Left ventricle myocardium inferior (tissue), 1 donor: Measurements from ENCODE around the gene MIER1. TPM values are rescaled to one million over a fixed set of nuclear protein-coding genes. Genes with fewer than 3 reads are reported as not detected.

Source experiments
- DNase-seq: peaks from one replicate; pipeline ENCODE4 v3.0.0-alpha.2; 2020
- H3K27ac ChIP-seq: fragments of 200-600 bp; replicated peaks from 2 replicates; pipeline ENCODE4 v1.8.0; 2021
- H3K27me3 ChIP-seq: fragments of 200-600 bp; 2 replicates; pipeline ENCODE4 v1.8.0; 2021; ENCODE audit warnings: low read depth
- H3K36me3 ChIP-seq: fragments of 200-600 bp; 2 replicates; pipeline ENCODE4 v1.8.0; 2021
- H3K4me1 ChIP-seq: fragments of 200-600 bp; 2 replicates; pipeline ENCODE4 v1.8.0; 2021
- H3K4me3 ChIP-seq: fragments of 200-600 bp; 2 replicates; pipeline ENCODE4 v1.8.0; 2021; ENCODE audit warnings: mild to moderate bottlenecking, moderate library complexity
- H3K9me3 ChIP-seq: fragments of 200-600 bp; replicated peaks from 2 replicates; pipeline ENCODE4 v1.8.0; 2021
- CTCF ChIP-seq: fragments of 200-600 bp; IDR thresholded peaks from 2 replicates; pipeline ENCODE4 v1.8.0; 2021; ENCODE audit warnings: antibody characterized with exemption, mild to moderate bottlenecking, borderline replicate concordance
- intact Hi-C: fragments of 100-400 bp; cut with micrococcal nuclease; formaldehyde crosslinking; loops from one replicate; pipeline ENCODE4 v1.11.0; 2022
- total RNA-seq: library from RNA; stranded (reverse); fragmentation: NEBNext Ultra II Directional; extraction: Animal tissue kit (Norgen Biotek cat#: 25700); gene quantifications from one replicate; pipeline ENCODE4 v1.2.1, GENCODE V29; 2021
- donor health status: DM: no; HTN: yes; CAD: no; lungs with severe emphysema.

The MIER1 gene
- total RNA-seq, 1 donor from 2014 or later, result 18.1 TPM

DNA sequence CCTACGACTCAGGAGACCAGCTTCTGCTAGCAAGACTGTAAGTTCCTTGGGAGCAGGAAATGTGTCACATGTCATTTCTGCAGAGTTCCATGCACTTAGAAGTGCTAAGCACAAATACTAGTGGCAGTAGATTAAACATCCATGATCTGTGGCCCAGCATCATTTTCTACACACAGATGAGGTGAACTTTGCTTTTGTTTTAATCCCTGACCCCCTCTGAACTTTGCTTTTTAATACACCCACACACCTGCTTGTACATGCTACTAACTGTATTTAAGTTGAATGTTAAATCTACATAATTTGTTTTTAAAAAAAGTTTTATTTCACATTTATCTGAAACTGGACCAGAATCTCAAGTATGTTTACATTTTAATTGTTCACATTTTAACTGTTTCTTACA, 104.7 kb downstream of the MIER1 start:
- H3K9me3 ChIP-seq, result peaks cover 5% of the 10 kb centered on the region
- intact Hi-C loops, result no loop called here

GRCh38 chr1:67031121-67031858, 106.5 kb downstream of the MIER1 start:
- no peak for TF ChIP-seq CTCF
- H3K4me3 ChIP-seq, result no peak overlapping the region
- no peaks in the 10 kb centered on the region for H3K27me3 ChIP-seq
- no peak for DNase-seq
- H3K4me1 ChIP-seq, result peaks cover 23% of the 10 kb centered on the region
- H3K36me3 ChIP-seq, result peaks cover 23% of the 10 kb centered on the region
- H3K9me3 ChIP-seq, result peaks cover 5% of the 10 kb centered on the region
- peak overlapping the region; percentile 26 for H3K27ac ChIP-seq
- intact Hi-C loops, result no loop called here

More for the DNA sequence above, 104.7 kb downstream of the MIER1 start:
- peaks cover 23% of the 10 kb centered on the region for H3K4me1 ChIP-seq
- no peak for DNase-seq
- no peak overlapping the region for H3K27ac ChIP-seq
- H3K27me3 ChIP-seq, result no peaks in the 10 kb centered on the region
- H3K4me3 ChIP-seq, result no peak overlapping the region
- no peak for TF ChIP-seq CTCF
- H3K36me3 ChIP-seq, result peaks cover 12% of the 10 kb centered on the region

DNA sequence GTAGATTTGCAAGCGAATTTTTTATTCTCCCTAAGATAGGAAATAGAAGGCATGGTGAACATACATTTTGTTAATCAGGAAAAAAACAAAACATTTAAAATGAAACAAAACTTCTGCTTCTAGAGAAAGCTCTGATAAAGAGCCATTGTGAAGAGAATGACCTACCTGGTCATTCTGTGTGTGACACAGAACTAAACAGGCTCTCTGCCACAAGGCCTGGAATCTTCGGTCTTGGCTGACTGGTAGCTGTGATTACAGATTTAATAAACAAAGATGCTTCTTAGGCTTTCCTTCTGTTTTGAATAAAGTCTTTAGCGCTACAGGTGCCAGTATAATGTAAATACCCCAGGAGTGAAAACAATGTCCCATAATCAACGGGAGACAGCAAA, 107.1 kb downstream of the MIER1 start:
- Histone ChIP-seq H3K4me1 (peaks cover 23% of the 10 kb centered on the region), H3K27ac (peak overlapping the region; percentile 26), H3K27me3 (no peaks in the 10 kb centered on the region), H3K4me3 (no peak overlapping the region), H3K36me3 (peaks cover 27% of the 10 kb centered on the region), H3K9me3 (peaks cover 5% of the 10 kb centered on the region)
- no peak for TF ChIP-seq CTCF
- no peak for DNase-seq
- intact Hi-C loops, result no loop called here

Other genes with a start within 250 kb of the MIER1 start
- gene DYNLT5, start 172.5 kb upstream of the MIER1 start, total RNA-seq, result 3.1 TPM
- gene INSL5, start 123.7 kb upstream of the MIER1 start, total RNA-seq, result not detected
- gene DNAI4, start 134 bp upstream of the MIER1 start, total RNA-seq, result 17.9 TPM
- 2.6 TPM for gene SLC35D1, start 129.2 kb downstream of the MIER1 start, total RNA-seq
- not detected for gene C1orf141, start 210.0 kb downstream of the MIER1 start, total RNA-seq
- gene IL23R, start 241.5 kb downstream of the MIER1 start, total RNA-seq, result not detected